K562 (cell line): Measurements from ENCODE around the gene GDF2. TPM values are rescaled to one million over a fixed set of nuclear protein-coding genes. Genes with fewer than 3 reads are reported as not detected.

Source experiments
- ATAC-seq: fragments of 200-7000 bp; cut with Tn5 transposase; 3 replicates; pipeline ENCODE4 v1.9.1; 2020; ENCODE audit warnings: moderate library complexity
- BruUV-seq: library from RNA; stranded (reverse); fragments of 400-500 nt; replicated peaks from 2 replicates; lab custom pipeline; 2021; lab: Mats Ljungman, UMichigan
- CTCF ChIA-PET: fragments of 300-600 bp; formaldehyde crosslinking; extraction: SDS; loops from one replicate; lab custom pipeline; 2021; ENCODE audit warnings: low intra/inter-chr PET ratio; lab: Yijun Ruan, JAX
- POLR2A ChIA-PET: fragments of 300-600, 350-650 bp; sonication (Branson Sonifier 250); formaldehyde crosslinking; extraction: SDS; loops from one replicate; lab custom pipeline; 2021; ENCODE audit warnings: antibody characterized with exemption, inconsistent platforms; lab: Yijun Ruan, JAX
- DNase-seq, 4 experiments: peaks; one replicate each; pipeline versions ENCODE4 v3.0.0 to v3.0.0-alpha.2; 2011 to 2018; ENCODE audit warnings: low spot score in 3 of 4, mixed read lengths in 3 of 4; ENCODE audit errors: extremely low read depth in 1 of 4
- FAIRE-seq: peaks from 2 replicates; lab custom pipeline; 2011; peaks lifted over from hg19 to GRCh38; lab: Jason Lieb, UNC
- H2AFZ ChIP-seq: 2 replicates; pipeline ENCODE4 v1.6.0; 2011; ENCODE audit warnings: low read depth, low read length, control low read depth, inconsistent platforms
- H3K27ac ChIP-seq: fragments of 200-600 bp; 3 replicates; pipeline ENCODE4 v1.8.0; 2011; ENCODE audit warnings: low read depth, mild to moderate bottlenecking, control low read depth, inconsistent platforms, low read length, moderate library complexity, mixed read lengths; ENCODE audit errors: extremely low read depth
- H3K27me3 ChIP-seq, 2 experiments: fragments of 300-600 bp in 1 of 2; 2 replicates in 1 of 2; 3 replicates in 1 of 2; pipeline versions ENCODE4 v1.6.0 to v1.8.0; 2011; ENCODE audit warnings: inconsistent platforms in 2 of 2, low read length in 2 of 2, mild to moderate bottlenecking in 1 of 2, mixed read lengths in 1 of 2, moderate library complexity in 1 of 2; ENCODE audit not compliant: control insufficient read depth in 2 of 2, insufficient read depth in 2 of 2
- H3K36me3 ChIP-seq: fragments of 300-600 bp; 3 replicates; pipeline ENCODE4 v1.8.0; 2011; ENCODE audit warnings: mild to moderate bottlenecking, low read length, inconsistent platforms; ENCODE audit not compliant: control insufficient read depth, insufficient read depth
- H3K4me1 ChIP-seq, 2 experiments: fragments of 200-600 bp in 1 of 2; replicated peaks in 1 of 2; 2 replicates in 1 of 2; 3 replicates in 1 of 2; pipeline versions ENCODE4 v1.5.1 to v1.8.0; 2011; ENCODE audit warnings: inconsistent platforms in 2 of 2, low read length in 2 of 2, mild to moderate bottlenecking in 1 of 2, mixed read lengths in 1 of 2, moderate library complexity in 1 of 2; ENCODE audit not compliant: control insufficient read depth in 2 of 2, insufficient read depth in 2 of 2
- H3K4me2 ChIP-seq: 2 replicates; pipeline ENCODE4 v1.6.1; 2011; ENCODE audit warnings: low read length, control low read depth, inconsistent platforms, mixed read lengths; ENCODE audit not compliant: insufficient read depth
- H3K4me3 ChIP-seq: fragments of 200-600 bp; sonication (generic), shearing (Covaris generic); 2 replicates; pipeline ENCODE4 v1.5.1; 2016; ENCODE audit warnings: control low read depth, inconsistent platforms
- H3K79me2 ChIP-seq: fragments of 200-600 bp; 3 replicates; pipeline ENCODE4 v1.8.0; 2011; ENCODE audit warnings: low read length, inconsistent platforms; ENCODE audit not compliant: control insufficient read depth, insufficient read depth
- H3K9ac ChIP-seq, 2 experiments: 2 replicates each; pipeline versions ENCODE4 v1.6.0 to v1.6.1; 2011; ENCODE audit warnings: low read depth in 2 of 2, low read length in 2 of 2, control low read depth in 1 of 2, inconsistent platforms in 1 of 2, mild to moderate bottlenecking in 1 of 2, mixed read lengths in 1 of 2; ENCODE audit not compliant: insufficient read depth in 1 of 2
- H3K9me1 ChIP-seq: one replicate; pipeline ENCODE4 v1.6.0; 2011; ENCODE audit warnings: inconsistent platforms, mild to moderate bottlenecking, low read length, moderate library complexity; ENCODE audit not compliant: control insufficient read depth, insufficient read depth
- H3K9me3 ChIP-seq: replicated peaks from 2 replicates; pipeline ENCODE4 v1.5.1; 2011; ENCODE audit warnings: low read depth, low read length, inconsistent platforms; ENCODE audit not compliant: control insufficient read depth, insufficient read depth
- H4K20me1 ChIP-seq: replicated peaks from 2 replicates; pipeline ENCODE4 v1.6.1; 2011; ENCODE audit warnings: low read length, inconsistent platforms, mixed read lengths; ENCODE audit not compliant: control insufficient read depth, insufficient read depth
- EHMT2 ChIP-seq: fragments of 450-650 bp; IDR thresholded peaks from 2 replicates; pipeline ENCODE4 v1.6.1; 2018; ENCODE audit warnings: antibody characterized with exemption
- REST ChIP-seq, 2 experiments: fragments of 450-650 bp; formaldehyde crosslinking in 1 of 2; IDR thresholded peaks; 2 replicates each; pipeline versions ENCODE4 v1.4.0 to v1.6.1; 2014 to 2020; ENCODE audit warnings: mild to moderate bottlenecking in 2 of 2, borderline replicate concordance in 1 of 2, low read depth in 1 of 2
- WGBS: fragments of 100-300 bp; shearing (Covaris generic); methylation state at CpG from one replicate; pipeline ENCODE4 v1.1.6; 2016; ENCODE audit warnings: low coverage, mixed read lengths; ENCODE audit not compliant: insufficient coverage; ENCODE audit errors: missing lambda C conversion rate; 5-methylcytosine and 5-hydroxymethylcytosine counted together
- in situ Hi-C: fragments of 300-500 bp; cut with MboI; formaldehyde crosslinking; loops from 4 replicates; pipeline ENCODE4 v1.15.0; 2018; ENCODE audit warnings: inconsistent platforms, mixed read lengths
- intact Hi-C: fragments of 100-400 bp; cut with micrococcal nuclease; formaldehyde crosslinking; loops from 2 replicates; pipeline ENCODE4 v1.14.2; 2022
- polyA plus RNA-seq, 8 experiments: library from polyadenylated mRNA; depleted of rRNA in 4 of 8; stranded (reverse) in 5 of 8; unstranded in 3 of 8; fragments of >200 nt; fragmentation: Nextera tagmentation in 2 of 8; fragmentation: Illumina TruSeq in 1 of 8; extraction: Ambion mirVana in 2 of 8; extraction: Trizol in 1 of 8; gene quantifications; 2 replicates each; pipeline versions ENCODE4 v1.2.1 to v1.2.3, GENCODE V29; 2011 to 2014; ENCODE audit warnings: inconsistent platforms in 1 of 8, missing spikeins in 1 of 8
- total RNA-seq, 7 experiments: library from RNA; depleted of rRNA in 6 of 7; stranded (reverse); fragments of >200 nt in 6 of 7; fragmentation: Illumina TruSeq in 2 of 7; extraction: Trizol in 2 of 7; gene quantifications; 2 replicates each; pipeline versions ENCODE4 v1.2.1 to v1.2.3, GENCODE V29; 2011 to 2021; ENCODE audit warnings: low replicate concordance in 1 of 7

GDF2 gene
- total and polyA plus RNA-seq, 9 of the 15 experiments (the other 6 are each of a cell fraction or from before 2014, with no cell fraction given), result 0.08 to 0.58 (median 0.27) TPM; not detected in 2

DNA sequence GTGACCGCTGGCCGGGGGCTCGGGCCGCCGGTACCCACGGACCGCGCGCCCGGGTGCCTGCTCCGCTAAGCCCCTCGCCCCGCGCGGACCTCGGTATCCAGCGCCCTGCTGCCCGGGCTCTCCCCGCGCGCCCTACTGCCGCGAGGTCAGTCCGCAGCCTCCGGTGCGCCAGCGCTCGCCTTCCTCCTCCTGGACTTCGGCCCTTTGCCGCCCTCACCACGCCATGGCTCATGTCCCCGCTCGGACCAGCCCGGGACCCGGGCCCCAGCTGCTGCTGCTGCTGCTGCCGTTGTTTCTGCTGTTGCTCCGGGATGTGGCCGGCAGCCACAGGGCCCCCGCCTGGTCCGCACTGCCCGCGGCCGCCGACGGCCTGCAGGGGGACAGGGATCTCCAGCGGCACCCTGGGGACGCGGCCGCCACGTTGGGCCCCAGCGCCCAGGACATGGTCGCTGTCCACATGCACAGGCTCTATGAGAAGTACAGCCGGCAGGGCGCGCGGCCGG, 21.8 kb upstream of the GDF2 start:
- DNase-seq (no peak), ATAC-seq (peak; percentile 60), FAIRE-seq (no peak)
- POLR2A ChIA-PET, result interaction anchor here (0.6 kb wide), 1 partner anchor 214 kb away, joined by 3 read pairs; no protein-coding TSS in a partner anchor
- H3K9me1 ChIP-seq, result no peaks in the 10 kb centered on the region
- no TSS peak for BruUV-seq
- H3K4me3 ChIP-seq, result no peak overlapping the region
- intact Hi-C loops, result no loop called here
- H2AFZ ChIP-seq, result no peak overlapping the region
- WGBS, result 10% methylated on average over 47 of the region's 57 CpGs
- H3K4me1 ChIP-seq, result peaks cover 0 to 11% of the 10 kb centered on the region in 2 experiments; a peak in 2 of 5 replicates
- H3K4me2 ChIP-seq, result no peak overlapping the region
- H3K36me3 ChIP-seq, result no peaks in the 10 kb centered on the region
- H3K9ac ChIP-seq, result no peak overlapping the region
- H3K79me2 ChIP-seq, result no peaks in the 10 kb centered on the region
- in situ Hi-C loops, result no loop called here
- TF ChIP-seq REST (IDR thresholded peaks at IDR 0.05; ENCODE audit: borderline replicate concordance), result peak; percentile 11; the same call in 1 of the 2 replicates
- no peak for TF ChIP-seq REST (CRISPR knock-in tag; IDR thresholded peaks at IDR 0.05; ENCODE audit: low read depth)
- TF ChIP-seq EHMT2, result no peak
- TF ChIP-seq, all 486 proteins: peak for 1
- Histone ChIP-seq H3K27ac (no peak overlapping the region), H3K9me3 (no peaks in the 10 kb centered on the region), H4K20me1 (0 out of 2 replicates have a peak, but pooled peaks cover 7% of the 10 kb centered on the region), H3K27me3 (peaks cover 31 to 58% of the 10 kb centered on the region in 2 experiments)
- CTCF ChIA-PET, result no interaction called here
